ENCODE data around the gene CEP350. TPM values are rescaled to one million over a fixed set of nuclear protein-coding genes. Genes with fewer than 3 reads are reported as not detected.

The CEP350 gene
- total RNA-seq, 2 donors from 2014 or later: 32.2 to 42.2 TPM

DNA sequence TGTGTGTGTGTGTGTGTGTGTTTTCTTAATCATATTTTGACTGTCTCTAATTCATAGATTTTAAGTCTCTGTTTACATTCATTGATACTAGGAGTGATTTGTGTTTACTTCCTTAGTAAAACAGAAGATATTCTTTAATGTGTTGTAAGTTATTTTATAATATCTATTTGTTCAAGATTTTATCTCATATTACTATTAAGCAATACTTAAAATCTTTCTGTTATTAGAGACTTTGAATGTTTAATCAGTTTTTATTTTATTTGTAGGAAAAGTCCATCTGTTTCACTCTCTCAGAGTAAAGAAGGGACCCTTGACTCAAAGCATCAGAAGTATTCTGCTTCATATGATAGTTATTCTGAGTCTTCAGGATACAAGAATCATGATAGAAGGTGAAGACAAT is 89.2 kb downstream of the CEP350 start:
- Histone ChIP-seq H3K9me3 (ENCODE audit: control insufficient read depth, low read length) (no peaks in the 10 kb centered on the region), H3K36me3 (ENCODE audit: control insufficient read depth, insufficient read depth, low read length) (peaks cover 70% of the 10 kb centered on the region), H3K4me3 (ENCODE audit: low read length) (no peak overlapping the region), H3K4me1 (ENCODE audit: control insufficient read depth, insufficient read depth, low read length) (no peaks in the 10 kb centered on the region), H3K27ac (ENCODE audit: low read depth, low read length) (no peak overlapping the region), H3K9ac (ENCODE audit: extremely low read depth, low read length, poor library complexity, severe bottlenecking) (no peak overlapping the region), H3K27me3 (ENCODE audit: control insufficient read depth, insufficient read depth, low read length, poor library complexity, severe bottlenecking) (no peaks in the 10 kb centered on the region)
- Mint-ChIP-seq H3K4me3 (no peak overlapping the region), H3K27me3 (ENCODE audit: insufficient read depth) (no peaks in the 10 kb centered on the region), H3K4me1 (no peaks in the 10 kb centered on the region), H3K27ac (no peak overlapping the region), H3K9me3 (no peaks in the 10 kb centered on the region), H3K36me3 (ENCODE audit: low read depth) (peaks cover 42% of the 10 kb centered on the region)
- TF ChIP-seq, protein P1, sequence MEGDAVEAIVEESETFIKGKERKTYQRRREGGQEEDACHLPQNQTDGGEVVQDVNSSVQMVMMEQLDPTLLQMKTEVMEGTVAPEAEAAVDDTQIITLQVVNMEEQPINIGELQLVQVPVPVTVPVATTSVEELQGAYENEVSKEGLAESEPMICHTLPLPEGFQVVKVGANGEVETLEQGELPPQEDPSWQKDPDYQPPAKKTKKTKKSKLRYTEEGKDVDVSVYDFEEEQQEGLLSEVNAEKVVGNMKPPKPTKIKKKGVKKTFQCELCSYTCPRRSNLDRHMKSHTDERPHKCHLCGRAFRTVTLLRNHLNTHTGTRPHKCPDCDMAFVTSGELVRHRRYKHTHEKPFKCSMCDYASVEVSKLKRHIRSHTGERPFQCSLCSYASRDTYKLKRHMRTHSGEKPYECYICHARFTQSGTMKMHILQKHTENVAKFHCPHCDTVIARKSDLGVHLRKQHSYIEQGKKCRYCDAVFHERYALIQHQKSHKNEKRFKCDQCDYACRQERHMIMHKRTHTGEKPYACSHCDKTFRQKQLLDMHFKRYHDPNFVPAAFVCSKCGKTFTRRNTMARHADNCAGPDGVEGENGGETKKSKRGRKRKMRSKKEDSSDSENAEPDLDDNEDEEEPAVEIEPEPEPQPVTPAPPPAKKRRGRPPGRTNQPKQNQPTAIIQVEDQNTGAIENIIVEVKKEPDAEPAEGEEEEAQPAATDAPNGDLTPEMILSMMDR (conservative IDR thresholded peaks at IDR 0.05): no peak
- DNase-seq: no peak

DNA sequence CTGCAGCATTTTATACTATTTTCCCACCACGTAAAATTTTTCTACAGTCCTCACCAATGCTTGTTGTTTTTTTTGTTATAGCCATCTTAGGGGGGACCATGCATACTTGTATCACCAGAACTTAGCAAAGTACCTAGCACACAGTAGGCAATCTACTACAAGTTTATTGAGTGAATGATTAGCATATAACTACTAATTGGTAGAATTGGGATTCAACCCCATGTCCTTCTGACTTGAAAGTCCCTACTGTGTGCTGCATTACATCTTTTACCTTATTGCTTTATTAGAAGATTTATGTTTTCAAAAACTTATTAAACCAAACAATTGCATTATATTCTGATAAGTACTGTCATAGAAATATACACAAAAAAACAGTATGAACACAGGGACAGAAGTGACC is 92.1 kb downstream of the CEP350 start:
- no peak for DNase-seq
- Mint-ChIP-seq H3K4me1 (no peaks in the 10 kb centered on the region), H3K27ac (no peak overlapping the region), H3K4me3 (no peak overlapping the region), H3K36me3 (ENCODE audit: low read depth) (peaks cover 58% of the 10 kb centered on the region), H3K27me3 (ENCODE audit: insufficient read depth) (no peaks in the 10 kb centered on the region), H3K9me3 (no peaks in the 10 kb centered on the region)
- Histone ChIP-seq H3K27me3 (ENCODE audit: control insufficient read depth, insufficient read depth, low read length, poor library complexity, severe bottlenecking) (no peaks in the 10 kb centered on the region), H3K9ac (ENCODE audit: extremely low read depth, low read length, poor library complexity, severe bottlenecking) (no peak overlapping the region), H3K9me3 (ENCODE audit: control insufficient read depth, low read length) (no peaks in the 10 kb centered on the region), H3K4me1 (ENCODE audit: control insufficient read depth, insufficient read depth, low read length) (no peaks in the 10 kb centered on the region), H3K4me3 (ENCODE audit: low read length) (no peak overlapping the region), H3K36me3 (ENCODE audit: control insufficient read depth, insufficient read depth, low read length) (peaks cover 80% of the 10 kb centered on the region), H3K27ac (ENCODE audit: low read depth, low read length) (no peak overlapping the region)
- WGBS, 2 experiments (ENCODE audit: insufficient coverage in 1 of 2, insufficient read length in 1 of 2): 80 to 100% methylated on average over 1 of the region's 1 CpG
- TF ChIP-seq, protein P1 (conservative IDR thresholded peaks at IDR 0.05): no peak

DNA sequence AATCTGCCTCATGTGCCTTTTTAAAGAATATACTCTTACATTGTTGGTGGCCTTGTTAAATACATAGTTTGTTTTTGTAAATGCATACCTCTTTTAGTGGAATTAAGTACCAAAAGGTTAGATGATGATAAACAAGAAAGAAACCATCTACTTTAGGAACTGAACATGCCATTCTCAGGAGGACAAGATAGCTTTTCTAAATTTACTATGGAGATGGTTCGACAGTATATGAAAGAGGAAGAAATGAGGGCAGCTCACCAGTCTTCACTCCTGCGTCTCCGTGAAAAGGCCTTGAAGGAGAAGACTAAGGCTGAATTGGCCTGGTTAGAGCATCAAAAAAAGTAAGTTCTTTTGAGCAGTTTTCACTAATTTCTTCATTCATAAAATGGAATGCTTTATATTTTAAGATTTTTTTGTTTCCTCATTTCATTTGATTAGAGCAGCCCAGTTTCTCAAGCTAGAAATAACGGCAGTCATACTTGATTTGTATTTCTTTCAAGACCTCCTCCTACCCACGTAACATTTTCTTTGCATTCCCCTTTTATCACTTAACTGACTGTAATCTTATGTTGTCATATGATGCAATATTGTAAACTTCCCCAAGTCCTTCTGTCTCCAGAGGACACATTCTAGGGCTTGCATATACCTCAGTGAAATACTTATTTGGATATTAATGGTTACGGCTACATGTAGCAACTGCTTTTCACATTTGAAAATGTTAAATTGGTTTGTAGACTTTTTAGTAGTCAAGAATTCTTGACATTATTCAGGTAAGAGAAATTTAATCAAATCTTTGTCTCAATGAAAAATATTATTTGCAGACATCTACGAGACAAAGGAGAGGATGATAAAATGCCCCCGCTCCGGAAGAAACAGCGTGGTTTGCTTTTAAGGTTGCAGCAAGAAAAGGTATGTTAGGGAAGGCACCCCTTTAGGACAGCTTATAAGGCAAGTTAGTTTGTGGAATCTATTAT is 99.3 kb downstream of the CEP350 start:
- TF ChIP-seq, protein P1 (conservative IDR thresholded peaks at IDR 0.05): no peak
- H3K9ac ChIP-seq (ENCODE audit: extremely low read depth, low read length, poor library complexity, severe bottlenecking): no peak overlapping the region
- Mint-ChIP-seq H3K4me3 (no peak overlapping the region), H3K27me3 (ENCODE audit: insufficient read depth) (no peaks in the 10 kb centered on the region), H3K36me3 (ENCODE audit: low read depth) (peaks cover 51% of the 10 kb centered on the region), H3K4me1 (no peaks in the 10 kb centered on the region), H3K9me3 (no peaks in the 10 kb centered on the region), H3K27ac (no peak overlapping the region)
- H3K36me3 ChIP-seq (ENCODE audit: control insufficient read depth, insufficient read depth, low read length): peaks cover 71% of the 10 kb centered on the region
- H3K4me1 ChIP-seq (ENCODE audit: control insufficient read depth, insufficient read depth, low read length): no peaks in the 10 kb centered on the region
- H3K27me3 ChIP-seq (ENCODE audit: control insufficient read depth, insufficient read depth, low read length, poor library complexity, severe bottlenecking): no peaks in the 10 kb centered on the region
- no peak overlapping the region for H3K4me3 ChIP-seq (ENCODE audit: low read length)
- WGBS, 2 experiments (ENCODE audit: insufficient coverage in 1 of 2, insufficient read length in 1 of 2): 94 to 100% methylated on average over 5 to 10 of the region's 10 CpGs
- no peak for DNase-seq
- no peaks in the 10 kb centered on the region for H3K9me3 ChIP-seq (ENCODE audit: control insufficient read depth, low read length)
- H3K27ac ChIP-seq (ENCODE audit: low read depth, low read length): no peak overlapping the region
